Prostate gland (tissue), 2 donors: ENCODE data around the gene APOBEC3B.

ENCODE experiments used
- POLR2A ChIP-seq: fragments of 450-650 bp; IDR thresholded peaks from one replicate; pipeline ENCODE4 v1.6.1; 2016; ENCODE audit warnings: antibody characterized with exemption, mild to moderate bottlenecking
- TF ChIP-seq, protein P1 (sequence below), 4 experiments: fragments of 200-600 bp in 2 of 4; fragments of 450-650 bp in 2 of 4; sonication (generic) in 2 of 4; IDR thresholded peaks; 1 replicate in 3 of 4; 2 replicates in 1 of 4; pipeline ENCODE4 v1.5.1; 2016 to 2019; ENCODE audit warnings: antibody characterized with exemption in 4 of 4, mild to moderate bottlenecking in 2 of 4, moderate library complexity in 2 of 4

- TF ChIP-seq, protein P1, sequence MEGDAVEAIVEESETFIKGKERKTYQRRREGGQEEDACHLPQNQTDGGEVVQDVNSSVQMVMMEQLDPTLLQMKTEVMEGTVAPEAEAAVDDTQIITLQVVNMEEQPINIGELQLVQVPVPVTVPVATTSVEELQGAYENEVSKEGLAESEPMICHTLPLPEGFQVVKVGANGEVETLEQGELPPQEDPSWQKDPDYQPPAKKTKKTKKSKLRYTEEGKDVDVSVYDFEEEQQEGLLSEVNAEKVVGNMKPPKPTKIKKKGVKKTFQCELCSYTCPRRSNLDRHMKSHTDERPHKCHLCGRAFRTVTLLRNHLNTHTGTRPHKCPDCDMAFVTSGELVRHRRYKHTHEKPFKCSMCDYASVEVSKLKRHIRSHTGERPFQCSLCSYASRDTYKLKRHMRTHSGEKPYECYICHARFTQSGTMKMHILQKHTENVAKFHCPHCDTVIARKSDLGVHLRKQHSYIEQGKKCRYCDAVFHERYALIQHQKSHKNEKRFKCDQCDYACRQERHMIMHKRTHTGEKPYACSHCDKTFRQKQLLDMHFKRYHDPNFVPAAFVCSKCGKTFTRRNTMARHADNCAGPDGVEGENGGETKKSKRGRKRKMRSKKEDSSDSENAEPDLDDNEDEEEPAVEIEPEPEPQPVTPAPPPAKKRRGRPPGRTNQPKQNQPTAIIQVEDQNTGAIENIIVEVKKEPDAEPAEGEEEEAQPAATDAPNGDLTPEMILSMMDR (IDR thresholded peaks at IDR 0.05) = no peak
- no peak for TF ChIP-seq POLR2A
These were observed 27.6 kb upstream of the APOBEC3B start for GRCh38 chr22:38954414-38955043.
